Activated CD4-positive, alpha-beta T cell treated with anti-CD3 and anti-CD28 coated beads, Interleukin-2, Interleukin-6, amounts not matched to agents 100 ng/mL and 50 ng/mL, durations not matched to agents 16 hours and 8 hours (primary cell): ENCODE results near the gene TDRD7.
"Not testable (repeated sequence)": the region's sequence is repeated elsewhere in the genome, so short reads cannot be mapped to it uniquely, and the experiment has no call there.

Source experiments
- DNase-seq: peaks from one replicate; pipeline ENCODE4 v3.0.0-alpha.2; 2020

The TDRD7 gene

GRCh38 chr9:97427885-97428284, 16.0 kb downstream of the TDRD7 start:
- DNase-seq = no peak

GRCh38 chr9:97430316-97431043, 18.6 kb downstream of the TDRD7 start:
- DNase-seq = no peak

GRCh38 chr9:97431044-97431441, 19.1 kb downstream of the TDRD7 start:
- DNase-seq = no peak

DNA sequence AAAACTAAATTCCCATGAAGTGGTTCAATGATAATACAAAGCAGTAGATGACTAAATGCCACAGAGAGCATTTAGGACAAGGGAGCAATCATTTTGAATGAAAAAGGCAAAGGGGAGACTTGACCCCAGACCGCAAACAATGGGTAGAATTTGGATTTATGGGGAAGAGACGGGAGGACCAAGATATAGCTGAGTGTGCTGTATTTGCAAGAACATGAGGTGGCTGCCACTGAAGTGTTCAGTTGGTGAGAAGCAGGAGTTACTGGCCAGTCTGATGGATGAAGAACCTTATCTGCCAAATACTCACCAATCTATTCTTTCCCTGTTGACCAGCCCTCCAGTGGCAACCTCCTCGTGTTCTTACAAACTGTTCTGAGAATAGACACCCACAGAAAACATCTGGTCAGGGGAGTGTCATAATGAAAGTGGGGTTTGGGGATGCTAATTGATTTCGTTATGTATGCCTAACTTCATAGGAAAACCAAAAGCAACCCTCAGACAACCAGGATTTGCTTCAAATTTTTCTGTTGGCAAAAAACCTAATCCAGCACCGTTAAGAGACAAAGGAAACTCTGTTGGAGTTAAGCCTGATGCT, 19.8 kb downstream of the TDRD7 start:
- DNase-seq = peak; percentile 42

- DNase-seq = no peak
Observed at GRCh38 chr9:97437051-97437600, 25.2 kb downstream of the TDRD7 start.

- no peak for DNase-seq
Observed at GRCh38 chr9:97438257-97438656, 26.4 kb downstream of the TDRD7 start.

DNA sequence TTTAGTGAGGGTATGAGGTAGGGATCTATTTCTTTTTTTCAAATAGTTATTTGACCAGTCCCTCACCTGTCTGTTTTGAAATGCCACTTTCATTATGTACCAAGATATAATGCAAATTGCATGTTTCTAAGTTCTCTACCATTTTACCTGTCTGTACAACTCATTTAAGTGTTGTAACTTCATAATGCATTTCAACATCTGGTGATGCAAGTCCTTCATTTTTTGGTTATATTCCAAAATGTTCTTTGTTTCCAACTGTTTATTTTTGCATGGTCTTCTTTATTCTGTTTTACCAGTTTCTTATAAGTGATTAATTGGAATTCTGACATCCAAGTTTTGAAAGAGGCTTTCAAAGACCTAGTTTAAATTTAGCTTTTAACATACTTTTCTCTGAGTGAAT, 26.8 kb downstream of the TDRD7 start:
- DNase-seq = no peak

GRCh38 chr9:97440160-97440559, 28.3 kb downstream of the TDRD7 start:
- DNase-seq = no peak

DNA sequence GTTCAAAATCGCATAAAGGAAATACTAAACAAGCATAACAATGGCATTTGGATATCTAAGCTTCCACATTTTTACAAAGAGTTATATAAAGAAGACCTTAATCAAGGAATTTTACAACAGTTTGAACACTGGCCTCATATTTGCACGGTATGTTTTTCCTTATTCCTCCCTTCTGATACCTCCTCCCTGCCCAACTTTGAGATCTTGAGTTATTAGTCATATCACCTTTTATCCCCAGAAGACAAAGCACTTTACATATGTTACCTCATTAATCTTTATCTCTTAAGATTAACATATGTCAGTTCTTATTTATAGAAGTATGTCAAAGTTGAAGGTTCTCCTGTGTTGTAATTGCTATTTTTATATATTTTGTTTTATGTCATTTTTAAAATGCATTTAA, 29.8 kb downstream of the TDRD7 start:
- DNase-seq = no peak

DNA sequence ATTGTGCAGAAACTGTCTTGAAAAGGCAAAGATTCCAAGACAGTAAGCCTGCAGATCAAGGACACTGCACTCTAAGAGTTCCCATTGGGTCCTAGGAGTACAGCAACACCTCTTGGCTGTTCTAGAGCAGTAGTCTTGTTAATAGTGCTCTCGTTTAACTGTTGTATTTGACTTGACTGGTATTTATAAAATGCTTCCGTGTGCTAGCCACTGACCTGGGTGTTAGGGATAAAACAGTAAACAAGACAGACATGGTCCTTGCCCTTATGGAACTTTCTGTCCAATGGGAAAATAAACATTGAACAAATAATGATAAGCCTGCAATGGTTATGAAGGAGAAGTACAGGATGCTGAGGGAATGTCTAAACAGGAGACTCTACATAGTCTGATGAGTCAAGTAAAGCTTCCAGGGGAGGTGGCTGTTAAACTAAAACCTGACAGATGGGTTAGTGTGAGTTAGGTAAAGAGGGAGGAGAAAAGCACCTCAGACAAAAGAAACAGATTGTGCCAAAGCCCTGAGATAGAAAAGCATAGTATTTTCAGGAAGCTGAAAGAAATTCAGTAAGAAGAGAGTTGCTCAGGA, 33.3 kb downstream of the TDRD7 start:
- no peak for DNase-seq

DNA sequence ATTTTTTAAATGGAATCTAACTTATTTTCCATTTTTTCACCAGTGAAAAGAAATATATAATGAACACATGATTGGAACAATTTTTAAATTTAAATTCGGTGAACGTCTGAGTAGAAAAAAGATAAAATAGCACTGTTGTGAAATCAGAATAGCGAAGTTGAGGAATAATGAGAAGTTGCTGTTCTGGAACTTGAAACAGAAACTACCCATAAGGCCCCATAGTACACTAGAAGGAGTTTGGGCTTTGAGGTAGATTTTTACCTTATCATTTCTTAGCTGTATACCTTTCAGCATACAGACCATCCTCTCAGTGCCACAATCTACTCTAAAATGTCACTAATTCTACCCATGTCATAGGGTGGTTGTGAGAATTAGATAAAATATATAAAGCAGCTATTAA, 35.1 kb downstream of the TDRD7 start:
- no peak for DNase-seq

DNA sequence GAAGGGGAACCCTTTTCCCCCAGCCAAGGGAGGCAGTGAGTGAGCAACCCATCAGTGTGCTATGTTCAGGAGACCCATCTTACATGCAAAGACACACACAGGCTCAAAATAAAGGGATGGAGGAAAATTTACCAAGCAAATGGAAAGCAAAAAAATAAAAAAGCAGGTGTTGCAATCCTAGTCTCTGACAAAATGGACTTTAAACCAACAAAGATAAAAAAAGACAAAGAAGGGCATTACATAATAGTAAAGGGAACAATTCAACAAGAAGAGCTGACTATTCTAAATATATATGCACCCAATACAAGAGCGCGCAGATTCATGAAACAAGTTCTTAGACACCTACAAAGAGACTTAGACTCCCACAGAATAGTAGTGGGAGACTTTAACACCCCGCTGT, 41.7 kb downstream of the TDRD7 start:
- not testable (repeated sequence) for DNase-seq

- not testable (repeated sequence) for DNase-seq
Observed at GRCh38 chr9:97456841-97457240, 44.9 kb downstream of the TDRD7 start.

GRCh38 chr9:97459326-97459725, 47.4 kb downstream of the TDRD7 start:
- no peak for DNase-seq

GRCh38 chr9:97462159-97462558, 50.3 kb downstream of the TDRD7 start:
- DNase-seq = no peak

GRCh38 chr9:97462914-97463313, 51.0 kb downstream of the TDRD7 start:
- DNase-seq = no peak

GRCh38 chr9:97468658-97469448, 57.0 kb downstream of the TDRD7 start:
- DNase-seq = peak; percentile 67

GRCh38 chr9:97470076-97470475, 58.2 kb downstream of the TDRD7 start:
- DNase-seq = peak; percentile 8

DNA sequence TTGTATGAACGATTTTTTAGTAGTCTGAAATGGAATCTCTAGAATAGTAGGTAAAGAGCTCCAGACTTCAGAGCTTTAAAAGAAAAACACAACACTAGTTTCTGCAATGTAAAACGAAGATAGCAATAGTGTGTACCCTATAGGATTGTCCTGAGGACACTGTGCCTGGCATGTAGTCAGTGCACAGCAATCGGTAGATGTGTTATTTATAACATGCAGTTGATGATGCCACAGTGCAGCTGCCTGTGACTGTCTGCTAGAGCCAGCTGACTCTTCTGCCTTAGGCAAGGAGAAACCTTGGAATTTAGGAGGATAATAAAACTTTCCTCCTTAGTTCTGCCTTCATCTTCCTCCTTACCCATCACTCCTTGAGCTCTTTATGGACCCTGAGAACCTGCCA, 61.8 kb downstream of the TDRD7 start:
- DNase-seq = no peak

DNA sequence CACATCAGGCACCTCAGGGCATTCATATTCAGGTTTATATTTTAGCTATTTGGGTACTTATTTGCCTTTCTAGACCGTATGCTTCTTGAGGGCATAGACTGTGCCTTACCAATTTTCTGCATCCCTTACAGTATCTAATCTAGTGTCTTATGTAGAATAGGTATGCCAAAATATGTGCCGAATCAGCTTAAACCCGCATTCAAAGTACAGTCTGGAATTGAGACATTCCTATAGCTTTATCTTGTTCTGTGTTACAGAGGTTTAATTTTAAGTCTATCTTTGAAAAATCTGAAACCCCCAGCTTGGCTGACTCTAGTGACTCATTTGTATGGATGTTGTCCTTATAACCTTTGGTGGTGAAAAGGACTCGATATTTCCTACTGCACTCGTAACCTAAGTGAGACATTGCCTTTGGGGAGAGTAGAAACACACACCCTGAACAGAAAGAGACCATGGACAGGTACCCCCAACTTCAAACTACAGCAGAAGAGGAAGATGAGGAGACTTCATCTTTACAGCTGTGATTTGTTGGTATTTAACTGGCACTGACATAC, 62.6 kb downstream of the TDRD7 start:
- DNase-seq = no peak

- DNase-seq = no peak
Observed at GRCh38 chr9:97475059-97475458, 63.2 kb downstream of the TDRD7 start.

DNA sequence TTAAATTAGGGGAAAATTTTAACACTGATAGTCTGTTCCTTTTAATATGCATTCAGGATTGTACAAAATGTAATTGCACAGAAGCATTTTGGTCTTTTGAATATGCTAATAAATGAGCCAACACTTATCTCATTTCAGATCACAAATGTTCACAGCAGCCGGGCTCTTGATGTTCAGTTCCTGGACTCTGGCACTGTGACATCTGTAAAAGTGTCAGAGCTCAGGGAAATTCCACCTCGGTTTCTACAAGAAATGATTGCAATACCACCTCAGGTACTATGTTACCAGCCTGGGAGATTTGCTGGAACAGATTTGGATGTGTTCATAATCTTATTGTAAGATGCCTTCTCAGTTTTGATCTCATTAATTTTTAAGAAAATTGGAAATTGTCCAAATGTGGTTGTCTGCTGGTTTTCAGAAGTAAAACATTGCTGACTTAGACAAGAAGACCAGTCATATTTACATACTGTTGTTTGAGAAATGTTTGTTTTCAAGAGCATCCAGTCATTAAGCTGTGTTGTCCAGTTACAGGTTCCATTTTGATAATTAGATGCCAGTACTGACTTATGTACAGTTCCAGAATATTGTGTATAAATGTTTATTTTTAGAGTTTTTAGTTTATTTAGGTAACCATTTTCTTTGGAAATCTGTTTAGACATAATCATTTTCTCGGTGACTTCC, 66.5 kb downstream of the TDRD7 start:
- no peak for DNase-seq
